PFSK-1 (cell line): ENCODE results near the gene TMEM254. TPM values are rescaled to one million over a fixed set of nuclear protein-coding genes. Genes with fewer than 3 reads are reported as not detected.
A peak's percentile ranks its signal among the peaks of the same experiment; 100 is the strongest.

Experiments
- FOXP2 ChIP-seq: optimal IDR thresholded peaks from 2 replicates; pipeline ENCODE3; 2011; ENCODE audit warnings: borderline replicate concordance, control low read depth, inconsistent platforms; ENCODE audit not compliant: insufficient read depth; ENCODE audit errors: extremely low read length, extremely low read depth
- POLR2AphosphoS5 ChIP-seq: IDR thresholded peaks from 2 replicates; pipeline ENCODE4 v1.6.1; 2012; ENCODE audit warnings: low read depth, mild to moderate bottlenecking, control low read depth, low read length, moderate library complexity
- SIN3A ChIP-seq: IDR thresholded peaks from 2 replicates; pipeline ENCODE4 v1.6.1; 2012; ENCODE audit warnings: mild to moderate bottlenecking, low read length, moderate library complexity, borderline replicate concordance; ENCODE audit not compliant: insufficient read depth
- TAF1 ChIP-seq: IDR thresholded peaks from 2 replicates; pipeline ENCODE4 v1.6.1; 2012; ENCODE audit warnings: low read length, control low read depth, borderline replicate concordance; ENCODE audit not compliant: insufficient read depth
- polyA plus RNA-seq: library from polyadenylated mRNA; unstranded; fragments of >200 nt; gene quantifications from one replicate; pipeline ENCODE4 v1.2.1, GENCODE V29; 2012; ENCODE audit warnings: low read depth, missing spikeins; ENCODE audit not compliant: insufficient read length
- TF ChIP-seq, protein P1 (sequence below), 2 experiments: IDR thresholded peaks; 2 replicates each; pipeline versions ENCODE4 v1.6.1 to v1.8.0; 2011 to 2012; ENCODE audit warnings: low read depth in 2 of 2, low read length in 2 of 2, control low read depth in 1 of 2, inconsistent platforms in 1 of 2, mild to moderate bottlenecking in 1 of 2, moderate library complexity in 1 of 2; ENCODE audit not compliant: insufficient read depth in 1 of 2

Gene TMEM254, protein sequence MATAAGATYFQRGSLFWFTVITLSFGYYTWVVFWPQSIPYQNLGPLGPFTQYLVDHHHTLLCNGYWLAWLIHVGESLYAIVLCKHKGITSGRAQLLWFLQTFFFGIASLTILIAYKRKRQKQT
- polyA plus RNA-seq: 8.4 TPM

DNA sequence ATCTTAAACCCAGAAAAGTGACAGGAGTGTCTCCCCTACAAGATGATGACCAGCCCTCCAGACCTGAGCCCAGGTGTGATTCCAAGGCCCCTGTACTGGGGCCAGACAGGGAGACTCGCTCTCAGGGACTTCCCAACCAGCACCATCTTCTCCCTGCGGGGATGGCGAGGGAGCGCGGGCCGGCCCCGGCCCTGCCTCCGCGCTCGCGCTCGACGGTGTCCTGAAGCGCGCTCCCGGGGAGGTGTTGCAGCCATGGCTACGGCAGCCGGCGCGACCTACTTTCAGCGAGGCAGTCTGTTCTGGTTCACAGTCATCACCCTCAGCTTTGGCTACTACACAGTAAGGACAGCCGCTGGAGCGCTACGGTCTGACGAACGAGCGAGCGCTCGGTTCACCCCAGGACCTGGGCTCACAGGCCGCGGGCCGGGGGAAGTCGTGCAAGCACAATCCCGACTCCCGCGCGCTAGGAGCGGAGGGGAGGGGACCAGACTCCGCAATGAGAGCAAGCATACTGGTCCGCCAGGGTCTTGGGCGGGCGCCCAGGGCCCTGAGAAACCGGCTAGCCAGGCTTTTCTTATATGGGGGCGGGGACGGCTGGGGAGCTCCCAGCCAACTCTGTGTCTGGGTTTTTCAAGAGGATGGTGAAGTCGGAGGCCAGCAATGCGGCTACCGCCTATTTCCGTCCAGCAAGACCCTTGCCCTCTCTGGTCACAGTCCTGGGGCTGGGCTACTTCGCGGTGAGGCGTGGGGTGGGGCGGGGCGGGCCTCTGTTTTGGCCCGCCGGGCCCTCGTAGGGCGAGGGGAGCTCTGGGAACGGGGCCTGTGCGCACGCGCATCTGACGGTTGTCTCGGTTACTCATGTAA lies at the start of gene TMEM254:
Gene TMEM254 (plus strand): TSS at position 218 of the 864 bp plus-strand sequence. CDS start 35 bp downstream, at position 253.
- TF ChIP-seq TAF1 (no peak), FOXP2 (peak; percentile 85), POLR2AphosphoS5 (no peak; the same call in 1 of the 2 replicates), SIN3A (peak; percentile 82)
- TF ChIP-seq, protein P1, sequence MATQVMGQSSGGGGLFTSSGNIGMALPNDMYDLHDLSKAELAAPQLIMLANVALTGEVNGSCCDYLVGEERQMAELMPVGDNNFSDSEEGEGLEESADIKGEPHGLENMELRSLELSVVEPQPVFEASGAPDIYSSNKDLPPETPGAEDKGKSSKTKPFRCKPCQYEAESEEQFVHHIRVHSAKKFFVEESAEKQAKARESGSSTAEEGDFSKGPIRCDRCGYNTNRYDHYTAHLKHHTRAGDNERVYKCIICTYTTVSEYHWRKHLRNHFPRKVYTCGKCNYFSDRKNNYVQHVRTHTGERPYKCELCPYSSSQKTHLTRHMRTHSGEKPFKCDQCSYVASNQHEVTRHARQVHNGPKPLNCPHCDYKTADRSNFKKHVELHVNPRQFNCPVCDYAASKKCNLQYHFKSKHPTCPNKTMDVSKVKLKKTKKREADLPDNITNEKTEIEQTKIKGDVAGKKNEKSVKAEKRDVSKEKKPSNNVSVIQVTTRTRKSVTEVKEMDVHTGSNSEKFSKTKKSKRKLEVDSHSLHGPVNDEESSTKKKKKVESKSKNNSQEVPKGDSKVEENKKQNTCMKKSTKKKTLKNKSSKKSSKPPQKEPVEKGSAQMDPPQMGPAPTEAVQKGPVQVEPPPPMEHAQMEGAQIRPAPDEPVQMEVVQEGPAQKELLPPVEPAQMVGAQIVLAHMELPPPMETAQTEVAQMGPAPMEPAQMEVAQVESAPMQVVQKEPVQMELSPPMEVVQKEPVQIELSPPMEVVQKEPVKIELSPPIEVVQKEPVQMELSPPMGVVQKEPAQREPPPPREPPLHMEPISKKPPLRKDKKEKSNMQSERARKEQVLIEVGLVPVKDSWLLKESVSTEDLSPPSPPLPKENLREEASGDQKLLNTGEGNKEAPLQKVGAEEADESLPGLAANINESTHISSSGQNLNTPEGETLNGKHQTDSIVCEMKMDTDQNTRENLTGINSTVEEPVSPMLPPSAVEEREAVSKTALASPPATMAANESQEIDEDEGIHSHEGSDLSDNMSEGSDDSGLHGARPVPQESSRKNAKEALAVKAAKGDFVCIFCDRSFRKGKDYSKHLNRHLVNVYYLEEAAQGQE (IDR thresholded peaks at IDR 0.05; ENCODE audit: insufficient read depth in 1 of 2, low read depth in 2 of 2, low read length in 2 of 2): 0 out of 4 replicates have a peak, but pooled peaks of 1 of the 2 experiments have one; percentile 15

DNA sequence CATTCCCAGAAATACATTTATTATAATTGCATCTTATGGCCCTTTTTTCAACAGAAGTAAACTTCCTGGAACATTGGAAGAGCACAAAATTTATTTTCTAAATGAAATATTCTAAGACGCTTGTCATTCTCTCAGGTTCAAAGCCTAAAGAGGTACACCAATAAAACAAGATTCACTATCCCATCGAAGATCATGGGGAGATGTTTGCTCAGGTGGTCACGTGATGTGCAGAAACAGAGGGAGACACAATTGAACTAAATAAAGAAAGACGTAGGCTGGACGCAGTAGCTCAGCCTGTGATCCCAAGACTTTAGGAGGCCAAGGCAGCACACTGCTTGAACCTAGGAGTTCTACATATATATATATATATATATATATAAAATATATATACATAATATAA lies 46.0 kb upstream of the TMEM254 start:
- TF ChIP-seq, protein P1 (IDR thresholded peaks at IDR 0.05; ENCODE audit: insufficient read depth in 1 of 2, low read depth in 2 of 2, low read length in 2 of 2): no peak
- TF ChIP-seq POLR2AphosphoS5: no peak
- no peak for TF ChIP-seq FOXP2
- no peak for TF ChIP-seq SIN3A
- TF ChIP-seq TAF1: no peak

DNA sequence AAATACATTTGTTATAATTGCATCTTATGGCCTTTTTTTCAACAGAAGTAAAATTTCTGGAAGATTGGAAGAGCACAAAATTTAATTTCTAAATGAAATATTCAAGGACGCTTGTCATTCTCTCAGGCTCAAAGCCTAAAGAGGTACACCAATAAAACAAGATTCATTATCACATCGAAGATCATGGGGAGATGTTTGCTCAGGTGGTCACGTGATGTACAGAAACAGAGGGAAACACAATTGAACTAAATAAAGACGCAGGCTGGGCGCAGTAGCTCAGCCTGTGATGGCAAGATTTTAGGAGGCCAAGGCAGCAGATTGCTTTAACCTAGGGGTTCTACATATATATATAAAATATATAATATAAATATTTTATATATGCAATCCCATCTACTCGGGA lies 37.3 kb upstream of the TMEM254 start:
- TF ChIP-seq SIN3A (no peak), TAF1 (no peak), POLR2AphosphoS5 (no peak), FOXP2 (no peak)
- TF ChIP-seq, protein P1 (IDR thresholded peaks at IDR 0.05; ENCODE audit: insufficient read depth in 1 of 2, low read depth in 2 of 2, low read length in 2 of 2): no peak

DNA sequence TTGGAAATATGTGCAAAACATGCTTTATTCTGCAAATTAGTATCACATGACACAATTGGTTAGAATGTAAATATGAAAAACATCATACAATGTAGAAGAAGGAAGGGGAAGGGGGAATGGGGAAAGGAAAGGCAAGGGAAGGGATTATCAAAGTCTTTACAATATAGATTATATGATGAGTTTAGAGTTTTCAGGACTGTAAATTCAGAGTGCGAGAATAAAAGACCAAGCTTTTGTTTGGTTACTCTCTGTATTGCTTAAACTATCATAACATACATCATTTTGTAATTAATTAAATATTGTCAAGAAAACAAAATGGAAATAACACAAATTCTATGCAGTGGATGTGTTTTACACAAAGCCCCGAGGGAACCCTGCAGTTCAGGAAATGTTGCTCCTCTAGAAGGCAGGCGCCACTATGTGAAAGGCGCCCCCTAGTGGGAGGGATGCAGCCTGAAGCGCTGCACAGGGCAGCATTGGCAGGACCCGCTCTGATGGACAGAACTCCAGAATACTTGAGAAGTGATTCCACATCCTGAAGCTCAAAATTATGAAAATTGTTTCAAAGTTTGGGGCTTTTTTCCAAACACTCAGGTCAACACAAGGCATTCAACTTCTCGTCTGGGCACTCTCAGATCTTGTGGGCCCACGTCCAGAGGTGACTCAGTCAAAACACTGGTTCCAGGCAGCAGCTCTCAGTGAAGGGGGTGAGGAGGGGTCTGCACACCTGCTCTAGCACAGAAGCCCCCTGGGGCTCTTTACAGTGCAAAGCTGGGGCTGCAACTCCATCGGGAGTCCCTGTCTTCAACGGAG lies 31.6 kb upstream of the TMEM254 start:
- TF ChIP-seq FOXP2 (no peak), TAF1 (no peak), POLR2AphosphoS5 (no peak)
- TF ChIP-seq, protein P1 (IDR thresholded peaks at IDR 0.05; ENCODE audit: insufficient read depth in 1 of 2, low read depth in 2 of 2, low read length in 2 of 2): no peak
